GM18858 (cell line): Measurements from ENCODE around the gene IL22RA2.

Experiments
- ATAC-seq: cut with Tn5 transposase; IDR thresholded peaks from one replicate; pipeline ENCODE4 v1.9.1; 2021; ENCODE audit not compliant: unreplicated experiment

IL22RA2 gene

GRCh38 chr6:137197684-137198645 is 24.5 kb upstream of the IL22RA2 start:
- no peak for ATAC-seq

GRCh38 chr6:137193256-137194070 is 20.0 kb upstream of the IL22RA2 start:
- no peak for ATAC-seq

GRCh38 chr6:137192821-137193220 is 19.4 kb upstream of the IL22RA2 start:
- ATAC-seq: no peak

GRCh38 chr6:137191670-137192069 is 18.2 kb upstream of the IL22RA2 start:
- no peak for ATAC-seq

GRCh38 chr6:137191236-137191635 is 17.8 kb upstream of the IL22RA2 start:
- no peak for ATAC-seq

- no peak for ATAC-seq
Measured at GRCh38 chr6:137190583-137191094, 17.2 kb upstream of the IL22RA2 start.

- ATAC-seq: no peak
Measured at GRCh38 chr6:137188855-137189254, 15.4 kb upstream of the IL22RA2 start.

GRCh38 chr6:137185290-137185689 is 11.8 kb upstream of the IL22RA2 start:
- ATAC-seq: no peak

- ATAC-seq: no peak
Measured at GRCh38 chr6:137182654-137183073, 9.2 kb upstream of the IL22RA2 start.

- ATAC-seq: no peak
Measured at GRCh38 chr6:137181891-137182653, 8.6 kb upstream of the IL22RA2 start.

GRCh38 chr6:137177611-137178010 is 4.2 kb upstream of the IL22RA2 start:
- no peak for ATAC-seq

GRCh38 chr6:137176729-137177128 is 3.3 kb upstream of the IL22RA2 start:
- ATAC-seq: no peak

- no peak for ATAC-seq
Measured at GRCh38 chr6:137175868-137176245, 2.4 kb upstream of the IL22RA2 start.

- ATAC-seq: no peak
Measured at GRCh38 chr6:137175157-137175867, 1.9 kb upstream of the IL22RA2 start.

GRCh38 chr6:137172734-137173431 is 561 bp downstream of the IL22RA2 start:
- no peak for ATAC-seq

GRCh38 chr6:137171824-137172733 is 1.4 kb downstream of the IL22RA2 start:
- no peak for ATAC-seq

- ATAC-seq: no peak
Measured at GRCh38 chr6:137171053-137171374, 2.4 kb downstream of the IL22RA2 start.

- no peak for ATAC-seq
Measured at GRCh38 chr6:137170266-137171052, 3.0 kb downstream of the IL22RA2 start.
